Ascending aorta (tissue), 2 donors: Measurements from ENCODE around the gene NFATC2. TPM values are rescaled to one million over a fixed set of nuclear protein-coding genes. Genes with fewer than 3 reads are reported as not detected.
A peak's percentile ranks its signal among the peaks of the same experiment; 100 is the strongest.

Experiments used
- DNase-seq, 2 donors: peaks; one replicate each; pipeline ENCODE4 v3.0.0-alpha.2; 2019; ENCODE audit warnings: low spot score in 2 of 2
- H3K27ac ChIP-seq, 2 donors: fragments of 200-600 bp; sonication (generic); one replicate each; pipeline ENCODE4 v1.5.1; 2016 to 2017; ENCODE audit warnings: mild to moderate bottlenecking in 1 of 2
- H3K27me3 ChIP-seq: fragments of 200-600 bp; sonication (generic); one replicate; pipeline ENCODE4 v1.5.1; 2017
- H3K36me3 ChIP-seq, 2 donors: fragments of 200-600 bp; sonication (generic); one replicate each; pipeline ENCODE4 v1.5.1; 2016
- H3K4me1 ChIP-seq, 2 donors: fragments of 200-600 bp; sonication (generic); one replicate each; pipeline ENCODE4 v1.5.1; 2016 to 2017; ENCODE audit warnings: mild to moderate bottlenecking in 1 of 2
- H3K4me3 ChIP-seq, 2 donors: fragments of 200-600 bp; sonication (generic); one replicate each; pipeline ENCODE4 v1.5.1; 2016 to 2017; ENCODE audit warnings: mild to moderate bottlenecking in 1 of 2
- H3K9me3 ChIP-seq, 2 donors: fragments of 200-600 bp; sonication (generic); one replicate each; pipeline ENCODE4 v1.5.1; 2016
- intact Hi-C: fragments of 100-400 bp; cut with DNase I; formaldehyde crosslinking; loops from one replicate; pipeline ENCODE4 v1.15.1; 2023
- total RNA-seq: library from RNA; depleted of rRNA; stranded (reverse); fragments of >200 nt; gene quantifications from one replicate; pipeline ENCODE4 v1.1.0, GENCODE V29; 2016
- TF ChIP-seq, protein P1 (sequence below), 3 experiments: fragments of 200-600 bp in 2 of 3; fragments of 450-650 bp in 1 of 3; sonication (generic) in 2 of 3; IDR thresholded peaks; one replicate each; pipeline ENCODE4 v1.5.1; 2016 to 2019; ENCODE audit warnings: antibody characterized with exemption in 3 of 3, mild to moderate bottlenecking in 1 of 3, moderate library complexity in 1 of 3

The NFATC2 gene
- total RNA-seq, 1 donor from 2014 or later, result 7.9 TPM

GRCh38 chr20:51417250-51418136 is 125.0 kb downstream of the NFATC2 start:
- TF ChIP-seq, protein P1, sequence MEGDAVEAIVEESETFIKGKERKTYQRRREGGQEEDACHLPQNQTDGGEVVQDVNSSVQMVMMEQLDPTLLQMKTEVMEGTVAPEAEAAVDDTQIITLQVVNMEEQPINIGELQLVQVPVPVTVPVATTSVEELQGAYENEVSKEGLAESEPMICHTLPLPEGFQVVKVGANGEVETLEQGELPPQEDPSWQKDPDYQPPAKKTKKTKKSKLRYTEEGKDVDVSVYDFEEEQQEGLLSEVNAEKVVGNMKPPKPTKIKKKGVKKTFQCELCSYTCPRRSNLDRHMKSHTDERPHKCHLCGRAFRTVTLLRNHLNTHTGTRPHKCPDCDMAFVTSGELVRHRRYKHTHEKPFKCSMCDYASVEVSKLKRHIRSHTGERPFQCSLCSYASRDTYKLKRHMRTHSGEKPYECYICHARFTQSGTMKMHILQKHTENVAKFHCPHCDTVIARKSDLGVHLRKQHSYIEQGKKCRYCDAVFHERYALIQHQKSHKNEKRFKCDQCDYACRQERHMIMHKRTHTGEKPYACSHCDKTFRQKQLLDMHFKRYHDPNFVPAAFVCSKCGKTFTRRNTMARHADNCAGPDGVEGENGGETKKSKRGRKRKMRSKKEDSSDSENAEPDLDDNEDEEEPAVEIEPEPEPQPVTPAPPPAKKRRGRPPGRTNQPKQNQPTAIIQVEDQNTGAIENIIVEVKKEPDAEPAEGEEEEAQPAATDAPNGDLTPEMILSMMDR (IDR thresholded peaks at IDR 0.05), result no peak
- no peaks in the 10 kb centered on the region for H3K36me3 ChIP-seq
- no peaks in the 10 kb centered on the region for H3K27me3 ChIP-seq
- no peak for DNase-seq
- intact Hi-C loops, result no loop called here
- H3K4me1 ChIP-seq, result peaks cover 4 to 7% of the 10 kb centered on the region in 2 donors
- no peak overlapping the region for H3K4me3 ChIP-seq
- H3K27ac ChIP-seq, result no peak overlapping the region
- H3K9me3 ChIP-seq, result no peaks in the 10 kb centered on the region

DNA sequence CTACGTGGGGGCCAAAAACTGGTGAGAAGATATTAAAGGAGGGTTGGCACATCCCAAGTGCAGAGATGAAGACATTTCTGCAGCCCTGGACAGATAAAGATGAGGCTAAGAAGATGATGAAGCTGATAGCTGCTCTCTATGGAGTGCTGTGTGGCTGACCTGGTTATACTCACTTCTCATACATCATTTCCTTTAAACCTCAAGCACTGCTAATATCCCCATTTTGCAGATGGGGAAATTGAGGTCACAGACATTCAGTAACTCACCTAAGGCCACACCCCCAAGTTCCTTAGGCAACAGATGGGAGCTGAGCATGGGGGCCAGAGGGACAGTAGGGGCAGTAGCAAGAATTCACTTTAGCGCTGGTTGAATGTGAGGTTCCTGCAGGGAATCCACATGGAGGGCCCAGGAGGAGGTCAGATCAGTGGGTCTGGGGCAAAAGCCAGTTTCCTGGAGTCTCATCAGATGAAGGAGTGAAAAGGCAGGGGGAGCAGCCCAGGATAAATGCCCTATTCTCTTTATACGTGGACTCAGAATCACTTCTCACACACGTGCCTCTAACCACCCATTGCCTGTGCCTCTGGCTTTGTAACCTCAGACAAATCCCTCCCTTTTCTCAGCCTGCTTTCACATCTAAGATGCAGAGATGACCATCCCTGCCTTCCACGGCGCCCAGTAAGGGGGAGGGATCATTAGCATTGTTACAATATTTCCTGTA is 125.8 kb downstream of the NFATC2 start:
- H3K4me3 ChIP-seq, result no peak overlapping the region
- DNase-seq, result no peak
- H3K4me1 ChIP-seq, result peaks cover 4 to 15% of the 10 kb centered on the region in 2 donors
- no peaks in the 10 kb centered on the region for H3K9me3 ChIP-seq
- intact Hi-C loops, result no loop called here
- TF ChIP-seq, protein P1 (IDR thresholded peaks at IDR 0.05), result no peak
- no peak overlapping the region for H3K27ac ChIP-seq
- no peaks in the 10 kb centered on the region for H3K36me3 ChIP-seq
- no peaks in the 10 kb centered on the region for H3K27me3 ChIP-seq

DNA sequence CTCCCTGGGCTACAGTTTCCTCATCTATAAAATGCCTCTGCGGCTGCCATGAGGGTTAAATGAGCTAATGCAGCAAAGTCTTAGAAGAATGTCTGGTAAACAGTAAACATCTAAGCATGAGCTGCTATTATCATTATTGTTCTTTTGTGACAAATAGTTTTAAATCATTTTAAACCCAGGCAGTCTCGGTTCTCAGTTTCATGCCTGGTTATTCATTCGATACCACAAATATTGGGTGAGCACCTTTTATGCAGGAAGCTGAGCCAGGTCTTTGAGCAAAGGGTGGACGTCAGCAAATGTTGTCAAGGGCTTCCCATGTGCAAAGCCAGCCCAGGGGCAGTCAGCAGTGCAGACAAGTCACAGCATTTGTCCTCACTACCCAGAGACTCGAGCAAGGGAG is 128.7 kb downstream of the NFATC2 start:
- Histone ChIP-seq H3K27ac (no peak overlapping the region), H3K9me3 (no peaks in the 10 kb centered on the region), H3K36me3 (no peaks in the 10 kb centered on the region), H3K4me1 (peaks cover 4 to 15% of the 10 kb centered on the region in 2 donors), H3K27me3 (no peaks in the 10 kb centered on the region), H3K4me3 (no peak overlapping the region)
- TF ChIP-seq, protein P1 (IDR thresholded peaks at IDR 0.05), result no peak
- intact Hi-C loops, result no loop called here
- DNase-seq, result no peak

GRCh38 chr20:51412951-51413481 is 129.5 kb downstream of the NFATC2 start:
- TF ChIP-seq, protein P1 (IDR thresholded peaks at IDR 0.05), result no peak
- H3K27ac ChIP-seq, result peak overlapping the region; percentile 56 to 72
- H3K4me1 ChIP-seq, result peaks cover 4 to 15% of the 10 kb centered on the region in 2 donors
- no peaks in the 10 kb centered on the region for H3K27me3 ChIP-seq
- no peaks in the 10 kb centered on the region for H3K9me3 ChIP-seq
- DNase-seq, result no peak
- H3K4me3 ChIP-seq, result peak overlapping the region in 1 of 2 donors; percentile 30
- intact Hi-C loops, result no loop called here
- H3K36me3 ChIP-seq, result no peaks in the 10 kb centered on the region

GRCh38 chr20:51412333-51412871 is 130.1 kb downstream of the NFATC2 start:
- intact Hi-C loops, result no loop called here
- peak in 1 of 2 donors; percentile 71 for DNase-seq
- Histone ChIP-seq H3K4me3 (peak overlapping the region in 1 of 2 donors; percentile 30), H3K4me1 (peaks cover 4 to 15% of the 10 kb centered on the region in 2 donors), H3K9me3 (no peaks in the 10 kb centered on the region), H3K27me3 (no peaks in the 10 kb centered on the region), H3K36me3 (no peaks in the 10 kb centered on the region), H3K27ac (peak overlapping the region; percentile 56 to 72)
- TF ChIP-seq, protein P1 (IDR thresholded peaks at IDR 0.05), result no peak
